T47D (cell line): ENCODE results near the gene NHSL2.

ENCODE experiments used
- DNase-seq, 2 experiments: peaks; one replicate each; pipeline versions ENCODE4 v3.0.0 to v3.0.0-alpha.2; 2011 to 2012; ENCODE audit warnings: low read depth in 1 of 2, low spot score in 1 of 2
- JUND ChIP-seq: IDR thresholded peaks from 2 replicates; pipeline ENCODE4 v1.6.1; 2012; ENCODE audit warnings: low read depth
- in situ Hi-C: cut with HindIII; loops from 2 replicates; pipeline ENCODE4 v1.10.0; 2016; ENCODE audit warnings: low sequenced_read_pairs, low pct_unique_long_range_greater_than_20kb

The NHSL2 gene

DNA sequence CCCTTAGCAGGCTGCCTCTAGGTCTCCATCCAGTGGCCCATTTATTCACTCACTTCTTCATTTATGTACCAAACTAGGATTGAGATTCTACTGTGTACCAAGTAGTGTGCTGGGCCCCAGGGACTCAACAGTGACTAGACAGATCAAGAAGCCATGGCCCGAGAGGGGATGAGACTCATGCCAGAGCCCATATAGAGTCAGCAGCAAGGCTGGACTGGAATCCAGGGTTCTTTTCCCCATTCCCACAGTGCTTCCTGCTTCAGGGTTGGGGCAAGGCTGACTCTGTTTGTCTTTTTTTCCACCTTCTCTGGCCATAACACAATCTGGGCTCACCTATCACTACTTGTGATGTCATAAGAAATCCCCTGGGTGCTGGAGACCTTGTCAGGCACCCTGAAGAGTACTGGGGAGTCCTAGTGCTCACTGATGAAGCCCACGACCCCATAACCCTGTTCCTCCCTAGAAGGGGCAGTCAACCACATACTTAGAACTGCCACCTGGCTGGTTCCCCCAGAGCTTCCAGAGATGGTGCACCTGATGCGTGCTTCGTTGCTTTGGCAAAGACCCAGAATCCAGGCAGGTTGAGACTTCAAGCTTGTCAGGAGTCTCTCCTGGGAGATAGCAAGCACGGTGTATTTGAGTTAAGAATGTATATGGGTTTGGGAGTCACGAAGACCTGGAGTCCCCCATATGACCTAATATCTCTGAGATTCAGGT is 214.8 kb downstream of the NHSL2 start:
- DNase-seq, result no peak
- in situ Hi-C loops, result no loop called here
- no peak for TF ChIP-seq JUND

DNA sequence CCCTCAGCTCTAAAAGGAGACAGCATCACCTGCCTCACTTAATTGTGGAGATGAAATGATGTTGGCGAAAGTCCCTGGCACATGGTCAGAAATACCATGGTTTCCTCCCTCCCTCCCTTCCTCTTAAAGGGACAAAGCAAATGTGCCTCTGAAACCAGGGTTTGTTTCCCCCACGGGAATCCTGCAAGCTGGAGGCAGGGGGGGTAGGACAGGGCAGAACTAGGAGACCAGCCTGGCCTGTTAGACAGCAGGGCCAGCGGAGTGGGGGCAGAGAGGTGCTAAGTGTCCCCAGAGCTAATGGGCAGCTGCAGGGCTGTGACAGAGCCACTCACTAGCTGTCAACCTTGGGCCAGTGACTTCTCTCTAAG is 215.4 kb downstream of the NHSL2 start:
- no peak for DNase-seq
- no peak for TF ChIP-seq JUND
- in situ Hi-C loops, result no loop called here

DNA sequence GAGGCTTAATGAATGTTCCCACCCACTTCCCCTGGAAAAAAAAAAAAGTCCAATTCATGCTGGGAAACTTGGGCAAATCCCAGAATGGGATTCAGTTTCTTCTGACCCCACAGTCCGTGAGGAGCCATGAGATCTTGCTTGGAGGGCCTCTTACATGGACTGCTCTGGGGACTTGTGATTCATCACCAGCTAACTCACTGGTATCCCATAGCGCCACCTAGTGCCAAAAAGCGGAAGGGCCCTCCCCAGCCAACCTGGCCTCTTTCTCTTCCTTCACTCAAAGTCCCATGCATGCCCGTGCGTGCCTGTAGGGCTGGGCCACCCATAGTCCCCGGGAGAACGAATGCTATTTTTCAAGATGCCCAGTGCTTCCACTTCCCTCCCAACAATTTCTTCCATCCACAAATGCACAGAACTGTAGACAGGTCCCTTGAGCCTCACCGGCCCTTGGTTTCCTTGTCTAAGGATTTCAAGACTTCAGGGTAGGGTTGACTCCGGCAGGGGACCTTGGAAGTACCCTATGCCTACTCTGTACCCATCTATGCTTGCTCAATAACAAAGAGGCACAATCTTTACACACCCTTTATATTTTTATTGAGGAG is 216.0 kb downstream of the NHSL2 start:
- no peak for TF ChIP-seq JUND
- DNase-seq, result peak; percentile 18 to 62
- in situ Hi-C loops, result no loop called here

DNA sequence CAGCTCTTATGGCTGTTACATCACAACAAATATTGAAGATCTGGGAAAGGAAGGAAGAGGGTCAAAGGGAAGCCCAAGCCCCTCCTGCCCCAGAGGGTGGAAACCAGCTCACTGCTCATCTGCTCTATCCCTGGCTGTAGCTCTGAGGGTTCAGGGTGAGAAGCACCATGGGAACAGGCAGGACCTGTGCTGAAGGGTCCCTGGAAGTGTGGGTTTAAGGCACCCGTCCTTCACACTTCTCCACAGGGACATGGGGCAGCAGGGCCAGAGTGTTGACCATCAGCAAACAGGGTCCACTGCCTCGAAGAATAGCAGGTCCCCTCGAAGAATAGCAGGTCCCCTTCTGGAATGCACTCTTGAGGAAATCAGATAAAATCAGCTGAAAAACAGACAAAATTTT is 216.7 kb downstream of the NHSL2 start:
- in situ Hi-C loops, result no loop called here
- DNase-seq, result no peak
- no peak for TF ChIP-seq JUND

DNA sequence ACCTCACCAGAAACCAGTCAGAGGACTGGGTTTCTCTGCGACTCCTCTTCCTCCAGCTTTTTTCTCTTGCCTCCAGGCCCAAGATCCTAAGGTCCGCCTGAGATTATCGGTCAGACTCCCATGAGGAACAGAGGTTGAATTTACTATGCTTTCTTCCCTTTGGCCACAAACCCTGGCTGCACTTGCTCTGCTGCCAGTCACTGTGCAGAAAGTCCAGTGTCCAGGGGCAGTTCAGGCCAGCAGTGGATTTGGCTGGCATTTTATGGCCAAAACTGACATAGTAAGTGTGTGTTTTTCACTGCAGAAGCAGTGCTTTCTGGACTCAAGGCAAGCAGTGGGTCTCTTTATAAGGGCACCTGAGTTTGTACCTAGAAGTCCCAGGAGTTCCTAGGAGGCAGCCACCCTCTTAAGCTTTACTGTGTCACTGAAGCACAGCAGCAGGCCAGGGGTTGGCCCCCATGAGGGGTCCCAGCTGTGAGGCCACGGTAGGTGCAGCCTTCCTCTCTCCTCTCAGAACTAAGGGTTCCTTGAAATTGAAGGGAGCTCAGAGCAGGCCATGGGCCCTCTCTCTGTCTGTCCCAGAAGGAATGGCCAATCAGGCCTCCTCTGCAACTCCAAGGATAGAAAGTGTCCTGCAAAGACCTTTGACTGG is 217.7 kb downstream of the NHSL2 start:
- DNase-seq, result no peak
- TF ChIP-seq JUND, result no peak
- in situ Hi-C loops, result no loop called here

DNA sequence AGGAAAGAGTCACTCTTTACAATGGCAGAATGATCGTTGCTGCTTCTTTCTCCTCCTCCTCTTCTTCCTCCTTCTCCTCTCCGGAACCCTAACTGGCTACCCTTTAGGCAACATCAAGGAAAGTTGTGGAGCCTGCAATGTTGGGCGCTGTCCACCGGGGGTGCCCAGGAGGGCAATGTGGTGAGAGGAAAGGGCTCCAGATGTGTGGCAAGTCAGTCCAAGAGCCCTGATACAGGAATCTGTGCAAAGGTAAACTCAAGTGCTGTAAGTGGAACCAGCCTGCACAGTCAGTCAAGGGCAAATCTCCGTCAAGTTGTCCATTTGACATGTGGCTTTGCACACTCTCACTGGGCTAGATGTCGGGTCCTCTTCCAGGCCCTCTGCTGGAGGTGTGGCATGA is 218.2 kb downstream of the NHSL2 start:
- no peak for TF ChIP-seq JUND
- no peak for DNase-seq
- in situ Hi-C loops, result no loop called here

DNA sequence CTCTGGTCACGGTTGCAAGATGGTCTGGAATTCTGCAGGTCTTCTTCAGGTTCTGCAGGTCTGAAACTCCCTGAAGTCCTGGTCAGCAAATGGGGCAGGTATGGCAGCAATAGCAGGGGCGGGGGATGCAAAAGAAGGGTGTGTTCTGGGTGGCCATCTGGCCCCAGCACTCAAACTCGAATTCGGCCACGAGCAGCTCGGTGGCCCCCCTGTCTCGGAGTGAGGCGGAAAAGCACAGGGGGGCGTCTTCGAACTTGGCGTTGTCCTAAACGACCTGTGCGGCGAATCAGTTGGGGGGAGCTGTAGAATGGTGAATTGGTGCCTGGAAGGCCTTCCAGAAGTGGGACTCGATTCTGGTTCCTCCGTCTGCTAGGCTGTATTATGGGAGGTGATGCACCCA is 219.0 kb downstream of the NHSL2 start:
- no peak for TF ChIP-seq JUND
- no peak for DNase-seq
- in situ Hi-C loops, result no loop called here

DNA sequence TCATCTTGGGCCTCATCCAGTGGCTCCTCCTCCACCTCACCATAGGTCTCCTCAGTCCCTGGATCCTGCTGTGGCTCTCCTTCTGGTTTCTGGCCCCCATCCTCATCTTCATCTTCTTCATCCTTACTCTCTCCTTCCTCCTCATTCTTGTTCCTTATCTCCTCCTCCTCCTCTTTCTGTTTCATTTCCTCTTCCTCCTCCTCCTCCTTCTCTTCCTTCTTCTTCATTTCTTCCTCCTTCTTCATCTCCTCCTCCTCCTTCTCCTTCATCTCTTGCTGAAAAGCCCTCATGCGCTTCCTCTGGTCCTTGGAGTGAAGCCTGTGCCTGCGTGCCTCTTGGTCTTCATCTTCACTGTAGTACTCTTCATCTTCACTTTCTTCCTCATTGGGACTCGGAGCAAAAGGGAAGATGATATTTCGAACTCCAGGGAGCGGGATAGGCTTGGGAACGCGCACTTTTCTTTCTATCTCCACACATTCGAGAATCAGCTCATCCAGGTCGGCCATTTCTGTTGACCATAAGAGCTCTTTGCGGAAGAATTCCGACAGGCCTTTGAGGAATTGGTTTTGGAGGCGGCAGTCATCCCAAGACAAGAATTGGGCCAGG is 219.6 kb downstream of the NHSL2 start:
- TF ChIP-seq JUND, result no peak
- in situ Hi-C loops, result no loop called here
- no peak for DNase-seq

DNA sequence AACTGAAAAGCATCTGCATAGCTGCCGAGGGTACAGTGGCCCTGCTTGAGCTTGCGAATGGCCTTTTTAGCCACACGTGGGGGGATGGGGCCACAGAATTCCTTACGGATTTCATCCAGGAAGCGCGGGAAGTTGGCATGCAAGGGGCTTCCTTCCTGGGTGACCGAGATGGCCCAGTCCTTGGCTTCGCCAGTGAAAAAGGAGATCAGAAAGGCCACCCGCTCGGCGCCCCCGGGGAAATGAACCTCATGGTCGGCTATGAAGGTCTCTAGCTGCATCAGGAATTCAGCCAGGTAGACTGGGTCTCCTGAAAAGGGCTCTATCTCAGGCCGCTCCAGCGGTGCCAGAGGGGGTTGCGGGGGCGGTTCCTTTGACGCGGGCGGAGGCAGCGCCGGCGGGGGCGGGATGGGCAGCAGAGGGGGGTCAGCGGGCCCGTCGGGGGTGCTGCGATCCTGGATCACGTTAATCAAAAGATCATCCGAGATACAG is 220.2 kb downstream of the NHSL2 start:
- in situ Hi-C loops, result no loop called here
- no peak for DNase-seq
- no peak for TF ChIP-seq JUND

DNA sequence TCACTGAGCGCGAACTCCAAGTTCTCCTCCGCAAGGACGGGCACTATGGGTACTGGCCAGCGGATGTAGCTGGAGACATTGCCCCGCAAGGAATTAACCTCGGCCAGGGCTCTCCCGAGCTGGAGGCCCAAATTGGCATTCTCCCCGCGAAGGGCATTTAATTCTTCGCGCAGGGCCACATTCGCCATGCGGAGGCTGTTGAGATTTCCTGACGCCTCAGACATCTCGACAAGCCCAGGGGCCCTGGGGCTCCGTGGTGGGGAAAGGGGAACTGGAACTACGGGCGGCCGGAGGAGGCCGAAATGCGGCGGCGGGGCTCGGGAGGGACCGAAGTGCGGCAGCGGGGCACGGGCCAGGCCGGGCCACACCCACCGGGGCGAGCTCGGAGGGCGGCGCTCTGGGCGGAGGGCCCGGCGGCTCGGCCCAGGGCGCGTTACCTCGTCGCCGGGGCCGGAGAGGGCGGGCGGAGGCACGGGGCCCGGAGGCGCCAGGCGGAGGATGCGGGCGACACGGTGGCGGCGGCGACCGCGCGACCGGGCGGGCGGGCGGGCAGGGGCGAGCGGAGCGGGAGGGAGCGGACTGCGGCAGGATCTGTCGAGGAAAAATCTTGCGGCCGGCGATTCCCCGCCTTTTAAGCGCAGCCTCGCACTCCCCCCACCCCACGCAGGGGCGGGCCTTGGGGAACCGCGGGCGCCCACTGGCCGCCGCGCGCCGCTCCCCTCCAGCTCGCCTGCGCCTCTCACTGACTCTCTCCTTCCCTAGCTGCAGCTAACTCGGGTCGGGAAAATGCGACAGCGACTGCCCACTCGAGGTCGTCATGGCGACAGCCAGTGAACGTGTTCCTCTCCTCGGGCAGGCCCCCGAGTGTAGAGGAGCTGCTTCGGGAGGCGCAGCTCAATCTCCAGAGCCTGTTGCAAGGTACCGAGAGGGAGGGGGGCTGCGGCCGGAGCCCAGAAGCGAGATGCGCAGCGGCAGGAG is 221.0 kb downstream of the NHSL2 start, which contains the start of gene RTL5:
TSS of gene RTL5 (minus strand) at position 599 of the 978 bp plus-strand sequence.
- in situ Hi-C loops, result no loop called here
- TF ChIP-seq JUND, result no peak
- DNase-seq, result peak; percentile 39 to 80

DNA sequence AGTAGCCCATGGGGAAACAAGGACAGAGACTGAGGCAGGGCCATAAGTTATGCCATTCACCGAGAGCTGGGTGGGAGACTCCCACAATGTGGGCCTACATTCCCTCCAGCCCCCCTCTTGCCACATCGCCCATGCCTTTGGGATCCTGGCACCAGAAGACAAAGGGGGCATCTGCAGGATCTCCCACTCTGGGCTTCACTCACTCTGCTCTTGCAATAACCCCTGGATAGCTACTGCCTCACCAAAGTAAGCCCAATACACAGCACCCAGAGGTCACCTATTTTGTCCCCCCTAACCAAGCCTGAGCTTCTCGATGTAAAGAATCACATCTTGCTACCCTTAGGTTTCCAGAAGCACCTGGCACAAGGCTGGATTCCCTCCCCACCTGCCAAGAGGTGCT is 221.8 kb downstream of the NHSL2 start:
- in situ Hi-C loops, result no loop called here
- TF ChIP-seq JUND, result no peak
- DNase-seq, result no peak

DNA sequence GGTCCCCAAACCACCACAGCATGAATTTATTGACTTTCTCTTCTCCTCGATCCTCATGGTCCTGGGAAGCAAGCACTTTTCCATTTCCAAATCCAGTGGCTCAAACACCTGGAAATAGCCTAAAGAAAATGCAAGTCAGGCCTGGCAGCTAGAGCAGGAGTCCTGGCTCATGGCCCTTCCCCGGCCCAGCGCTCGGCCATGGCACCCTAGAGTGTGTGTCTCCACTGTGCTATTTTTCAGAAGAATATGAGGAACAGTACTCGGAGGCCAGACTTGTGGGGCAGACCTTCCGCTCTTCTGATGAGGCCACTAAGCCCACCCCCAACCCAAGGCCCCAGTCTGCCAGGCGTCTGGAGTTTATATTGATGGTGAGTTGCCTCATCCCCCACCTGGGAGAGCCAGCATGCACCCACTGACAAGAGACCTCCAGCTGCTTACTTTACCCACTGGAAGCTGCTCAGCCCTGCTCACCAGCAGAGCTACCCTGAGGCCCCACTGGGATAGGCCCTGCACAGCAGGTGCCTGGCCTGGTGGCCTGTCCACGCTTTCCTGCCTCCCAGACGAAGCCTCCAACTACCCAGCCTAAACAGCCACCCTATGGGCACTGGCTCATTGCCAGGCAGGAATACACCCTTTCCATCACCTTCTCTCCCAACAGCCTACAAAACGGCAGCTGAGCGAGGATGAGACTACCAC is 223.4 kb downstream of the NHSL2 start:
- in situ Hi-C loops, result no loop called here
- TF ChIP-seq JUND, result no peak
- DNase-seq, result no peak
